Loucy (cell line): ENCODE measurements around the gene FECH.
"Not testable (repeated sequence)": the region's sequence is repeated elsewhere in the genome, so short reads cannot be mapped to it uniquely, and the experiment has no call there.

ENCODE experiments used
- H2AFZ ChIP-seq: fragments of 200-600 bp; sonication (generic); 2 replicates; pipeline ENCODE4 v1.6.0; 2016; ENCODE audit warnings: antibody characterized with exemption, mild to moderate bottlenecking, low read length, moderate library complexity
- H3F3A ChIP-seq: fragments of 200-600 bp; 2 replicates; pipeline ENCODE4 v1.6.0; 2016; ENCODE audit warnings: antibody characterized with exemption, low read depth, mild to moderate bottlenecking
- H3K27me3 ChIP-seq: fragments of 200-600 bp; sonication (generic); 2 replicates; pipeline ENCODE4 v1.6.1; 2014; ENCODE audit warnings: low read length, mild to moderate bottlenecking; ENCODE audit not compliant: insufficient read depth, poor library complexity, severe bottlenecking
- H3K36me3 ChIP-seq: fragments of 200-600 bp; sonication (generic); 2 replicates; pipeline ENCODE4 v1.6.1; 2016; ENCODE audit warnings: low read length; ENCODE audit not compliant: insufficient read depth
- H3K4me1 ChIP-seq: fragments of 200-600 bp; sonication (generic); 2 replicates; pipeline ENCODE4 v1.5.1; 2014; ENCODE audit warnings: low read length, mild to moderate bottlenecking; ENCODE audit not compliant: insufficient read depth, poor library complexity, severe bottlenecking
- H3K4me2 ChIP-seq: fragments of 200-600 bp; sonication (generic); 2 replicates; pipeline ENCODE4 v1.6.0; 2014; ENCODE audit warnings: antibody characterized with exemption, low read length, low read depth, mild to moderate bottlenecking; ENCODE audit not compliant: poor library complexity, severe bottlenecking
- H3K4me3 ChIP-seq: fragments of 200-600 bp; sonication (generic); 2 replicates; pipeline ENCODE4 v1.5.1; 2014; ENCODE audit warnings: low read length, mild to moderate bottlenecking, mixed read lengths; ENCODE audit not compliant: poor library complexity, severe bottlenecking
- H3K79me2 ChIP-seq: fragments of 200-600 bp; sonication (generic); 2 replicates; pipeline ENCODE4 v1.6.1; 2014; ENCODE audit warnings: low read length; ENCODE audit not compliant: insufficient read depth
- H3K9ac ChIP-seq: fragments of 200-600 bp; sonication (generic); 2 replicates; pipeline ENCODE4 v1.6.0; 2014; ENCODE audit warnings: mild to moderate bottlenecking, low read depth, low read length, moderate library complexity; ENCODE audit not compliant: poor library complexity, severe bottlenecking
- H3K9me2 ChIP-seq: fragments of 200-600 bp; sonication (generic); replicated peaks from 2 replicates; pipeline ENCODE4 v1.6.1; 2016; ENCODE audit warnings: low read depth, low read length, mixed read lengths
- H3K9me3 ChIP-seq: fragments of 200-600 bp; sonication (generic); 2 replicates; pipeline ENCODE4 v1.6.1; 2014; ENCODE audit warnings: mild to moderate bottlenecking, antibody characterized with exemption, low read length, low read depth; ENCODE audit not compliant: insufficient read depth
- H4K20me1 ChIP-seq: fragments of 200-600 bp; sonication (generic); 2 replicates; pipeline ENCODE4 v1.6.0; 2014; ENCODE audit warnings: antibody characterized with exemption, low read length, mild to moderate bottlenecking; ENCODE audit not compliant: insufficient read depth, poor library complexity, severe bottlenecking
- CTCF ChIP-seq: fragments of 200-600 bp; sonication (generic); conservative IDR thresholded peaks from 2 replicates; pipeline ENCODE4 v1.5.1; 2014; ENCODE audit warnings: mild to moderate bottlenecking, antibody characterized with exemption, low read length
- EZH2phosphoT487 ChIP-seq: fragments of 200-600 bp; IDR thresholded peaks from 2 replicates; pipeline ENCODE4 v1.6.1; 2018; ENCODE audit warnings: antibody characterized with exemption, mild to moderate bottlenecking, moderate library complexity, borderline replicate concordance

FECH gene

GRCh38 chr18:57595347-57595746 is 8.8 kb upstream of the FECH start:
- H2AFZ ChIP-seq, result no peak overlapping the region
- H3K27me3 ChIP-seq, result no peaks in the 10 kb centered on the region
- H3K79me2 ChIP-seq, result no peaks in the 10 kb centered on the region
- TF ChIP-seq CTCF (no peak), EZH2phosphoT487 (no peak)
- H3K4me1 ChIP-seq, result no peaks in the 10 kb centered on the region
- no peaks in the 10 kb centered on the region for H3F3A ChIP-seq
- no peaks in the 10 kb centered on the region for H3K9me2 ChIP-seq
- no peak overlapping the region for H3K9ac ChIP-seq
- no peaks in the 10 kb centered on the region for H3K9me3 ChIP-seq
- no peaks in the 10 kb centered on the region for H4K20me1 ChIP-seq
- H3K4me2 ChIP-seq, result no peak overlapping the region
- peaks cover 12% of the 10 kb centered on the region; the same call in 1 of the 2 replicates for H3K36me3 ChIP-seq
- H3K4me3 ChIP-seq, result no peak overlapping the region

GRCh38 chr18:57592716-57593115 is 6.2 kb upstream of the FECH start:
- not testable (repeated sequence) for H3K4me2 ChIP-seq, H3F3A ChIP-seq, H3K9me3 ChIP-seq, H2AFZ ChIP-seq, H3K9me2 ChIP-seq, H3K4me1 ChIP-seq, H3K9ac ChIP-seq, H3K4me3 ChIP-seq, H3K36me3 ChIP-seq, H4K20me1 ChIP-seq, H3K79me2 ChIP-seq, H3K27me3 ChIP-seq

GRCh38 chr18:57589161-57589560 is 2.7 kb upstream of the FECH start:
- no peaks in the 10 kb centered on the region for H4K20me1 ChIP-seq
- peaks cover 12% of the 10 kb centered on the region for H3K4me1 ChIP-seq
- H3K79me2 ChIP-seq, result peaks cover 11% of the 10 kb centered on the region; the same call in 1 of the 2 replicates
- H3K36me3 ChIP-seq, result no peaks in the 10 kb centered on the region
- no peak overlapping the region for H3K9ac ChIP-seq
- no peaks in the 10 kb centered on the region for H3K9me3 ChIP-seq
- no peaks in the 10 kb centered on the region for H3F3A ChIP-seq
- no peaks in the 10 kb centered on the region for H3K9me2 ChIP-seq
- no peak for TF ChIP-seq CTCF
- no peak for TF ChIP-seq EZH2phosphoT487
- no peaks in the 10 kb centered on the region for H3K27me3 ChIP-seq
- H3K4me3 ChIP-seq, result no peak overlapping the region
- H2AFZ ChIP-seq, result no peak overlapping the region
- H3K4me2 ChIP-seq, result no peak overlapping the region

GRCh38 chr18:57587098-57587661 is 678 bp upstream of the FECH start:
- Histone ChIP-seq H3K4me1 (peaks cover 12% of the 10 kb centered on the region), H2AFZ (peak overlapping the region; percentile 96), H3K9me2 (no peaks in the 10 kb centered on the region), H3K4me3 (peak overlapping the region; percentile 93), H3K27me3 (no peaks in the 10 kb centered on the region), H3K9me3 (no peaks in the 10 kb centered on the region), H4K20me1 (no peaks in the 10 kb centered on the region), H3F3A (no peaks in the 10 kb centered on the region), H3K9ac (peak overlapping the region; percentile 78), H3K36me3 (no peaks in the 10 kb centered on the region), H3K4me2 (peak overlapping the region; percentile 93), H3K79me2 (peaks cover 11% of the 10 kb centered on the region; the same call in 1 of the 2 replicates)
- TF ChIP-seq CTCF (no peak), EZH2phosphoT487 (no peak)
